Mucosa of rectum (tissue), 2 donors: Measurements from ENCODE around the gene ACTR8.

Source experiments
- H3K27ac ChIP-seq, 2 donors: one replicate each; pipeline ENCODE4 v1.7.0; 2013; ENCODE audit warnings: inconsistent platforms in 2 of 2, low read depth in 2 of 2, low read length in 2 of 2
- H3K27me3 ChIP-seq, 2 donors: one replicate each; pipeline ENCODE4 v1.7.0; 2013; ENCODE audit warnings: low read length in 2 of 2; ENCODE audit not compliant: control insufficient read depth in 2 of 2, insufficient read depth in 2 of 2
- H3K36me3 ChIP-seq, 2 donors: one replicate each; pipeline ENCODE4 v1.7.0; 2013; ENCODE audit warnings: low read length in 2 of 2; ENCODE audit not compliant: control insufficient read depth in 2 of 2, insufficient read depth in 2 of 2
- H3K4me1 ChIP-seq, 2 donors: one replicate each; pipeline ENCODE4 v1.7.0; 2013; ENCODE audit warnings: low read length in 2 of 2, mild to moderate bottlenecking in 1 of 2; ENCODE audit not compliant: control insufficient read depth in 2 of 2, insufficient read depth in 2 of 2
- H3K4me3 ChIP-seq, 2 donors: one replicate each; pipeline ENCODE4 v1.7.0; 2013; ENCODE audit warnings: low read length in 2 of 2
- H3K9ac ChIP-seq, 2 donors: one replicate each; pipeline ENCODE4 v1.7.0; 2013; ENCODE audit warnings: low read length in 2 of 2, low read depth in 1 of 2, mild to moderate bottlenecking in 1 of 2
- H3K9me3 ChIP-seq, 2 donors: one replicate each; pipeline ENCODE4 v1.7.0; 2013; ENCODE audit warnings: low read length in 2 of 2; ENCODE audit not compliant: control insufficient read depth in 2 of 2
- donor health status: healthy.
- donor health status: Normal muscosa, but diverticular disease.

The ACTR8 gene

GRCh38 chr3:53865732-53866499 lies 16.0 kb downstream of the ACTR8 start:
- Histone ChIP-seq H3K9me3 (no peaks in the 10 kb centered on the region), H3K27me3 (no peaks in the 10 kb centered on the region), H3K27ac (no peak overlapping the region), H3K4me3 (no peak overlapping the region), H3K9ac (no peak overlapping the region), H3K4me1 (no peaks in the 10 kb centered on the region), H3K36me3 (peaks cover 54 to 65% of the 10 kb centered on the region in 2 donors)

- Histone ChIP-seq H3K36me3 (peaks cover 38 to 54% of the 10 kb centered on the region in 2 donors), H3K27ac (no peak overlapping the region), H3K9me3 (no peaks in the 10 kb centered on the region), H3K9ac (no peak overlapping the region), H3K27me3 (no peaks in the 10 kb centered on the region), H3K4me1 (no peaks in the 10 kb centered on the region), H3K4me3 (no peak overlapping the region)
Observed at GRCh38 chr3:53863145-53863544, 18.8 kb downstream of the ACTR8 start.

- no peak overlapping the region for H3K27ac ChIP-seq
Observed at GRCh38 chr3:53862241-53862640, 19.7 kb downstream of the ACTR8 start.

GRCh38 chr3:53860196-53860595 lies 21.8 kb downstream of the ACTR8 start:
- Histone ChIP-seq H3K4me1 (no peaks in the 10 kb centered on the region), H3K27ac (no peak overlapping the region), H3K36me3 (peaks cover 25 to 33% of the 10 kb centered on the region in 2 donors), H3K4me3 (no peak overlapping the region), H3K9ac (no peak overlapping the region), H3K27me3 (no peaks in the 10 kb centered on the region), H3K9me3 (no peaks in the 10 kb centered on the region)

More at GRCh38 chr3:53862241-53862640, 19.7 kb downstream of the ACTR8 start:
- no peaks in the 10 kb centered on the region for H3K27me3 ChIP-seq
- no peak overlapping the region for H3K9ac ChIP-seq
- no peak overlapping the region for H3K4me3 ChIP-seq
- no peaks in the 10 kb centered on the region for H3K4me1 ChIP-seq
- no peaks in the 10 kb centered on the region for H3K9me3 ChIP-seq
- H3K36me3 ChIP-seq, result peaks cover 30 to 47% of the 10 kb centered on the region in 2 donors

GRCh38 chr3:53859178-53859577 lies 22.8 kb downstream of the ACTR8 start:
- no peaks in the 10 kb centered on the region for H3K4me1 ChIP-seq
- H3K27me3 ChIP-seq, result no peaks in the 10 kb centered on the region
- no peak overlapping the region for H3K4me3 ChIP-seq
- no peaks in the 10 kb centered on the region for H3K9me3 ChIP-seq
- H3K27ac ChIP-seq, result no peak overlapping the region
- H3K9ac ChIP-seq, result no peak overlapping the region
- H3K36me3 ChIP-seq, result peaks cover 19 to 24% of the 10 kb centered on the region in 2 donors

GRCh38 chr3:53858096-53858741 lies 23.7 kb downstream of the ACTR8 start:
- Histone ChIP-seq H3K9ac (no peak overlapping the region), H3K27ac (no peak overlapping the region), H3K36me3 (peaks cover 13 to 24% of the 10 kb centered on the region in 2 donors), H3K4me1 (no peaks in the 10 kb centered on the region), H3K4me3 (no peak overlapping the region), H3K9me3 (no peaks in the 10 kb centered on the region), H3K27me3 (no peaks in the 10 kb centered on the region)

- Histone ChIP-seq H3K4me1 (no peaks in the 10 kb centered on the region), H3K27ac (no peak overlapping the region), H3K9ac (no peak overlapping the region), H3K4me3 (no peak overlapping the region), H3K36me3 (peaks cover 10 to 18% of the 10 kb centered on the region in 2 donors), H3K9me3 (no peaks in the 10 kb centered on the region), H3K27me3 (no peaks in the 10 kb centered on the region)
Observed at GRCh38 chr3:53856964-53857363, 25.0 kb downstream of the ACTR8 start.

GRCh38 chr3:53850895-53851294 lies 31.1 kb downstream of the ACTR8 start:
- Histone ChIP-seq H3K27ac (no peak overlapping the region), H3K36me3 (no peaks in the 10 kb centered on the region), H3K4me1 (peaks cover 5% of the 10 kb centered on the region in 2 donors), H3K4me3 (no peak overlapping the region), H3K27me3 (peaks cover 0 to 3% of the 10 kb centered on the region in 2 donors), H3K9me3 (no peaks in the 10 kb centered on the region), H3K9ac (no peak overlapping the region)

- H3K27me3 ChIP-seq, result peaks cover 0 to 3% of the 10 kb centered on the region in 2 donors
Observed at GRCh38 chr3:53849916-53850315, 32.0 kb downstream of the ACTR8 start.

GRCh38 chr3:53846851-53847155 lies 35.1 kb downstream of the ACTR8 start:
- no peak overlapping the region for H3K27ac ChIP-seq
- peak overlapping the region; percentile 65 to 76 for H3K4me3 ChIP-seq
- H3K9ac ChIP-seq, result peak overlapping the region; percentile 24 to 81

More at GRCh38 chr3:53849916-53850315, 32.0 kb downstream of the ACTR8 start:
- Histone ChIP-seq H3K27ac (no peak overlapping the region), H3K9ac (no peak overlapping the region), H3K4me3 (no peak overlapping the region), H3K4me1 (peaks cover 11% of the 10 kb centered on the region in 2 donors), H3K9me3 (no peaks in the 10 kb centered on the region), H3K36me3 (no peaks in the 10 kb centered on the region)

More at GRCh38 chr3:53846851-53847155, 35.1 kb downstream of the ACTR8 start:
- peaks cover 0 to 3% of the 10 kb centered on the region in 2 donors for H3K27me3 ChIP-seq
- peaks cover 30 to 35% of the 10 kb centered on the region in 2 donors for H3K4me1 ChIP-seq
- no peaks in the 10 kb centered on the region for H3K9me3 ChIP-seq
- no peaks in the 10 kb centered on the region for H3K36me3 ChIP-seq
